Activated CD8-positive, alpha-beta memory T cell treated with anti-CD3 and anti-CD28 coated beads for 36 hours (primary cell): ENCODE measurements around the gene CFAP157. TPM values are rescaled to one million over a fixed set of nuclear protein-coding genes. Genes with fewer than 3 reads are reported as not detected.

Source experiments
- CTCF ChIA-PET: fragments of 350-600 bp; sonication (Branson Sonifier 250); formaldehyde crosslinking; loops from one replicate; lab custom pipeline; 2021; ENCODE audit warnings: antibody characterized with exemption; lab: Charles Lee
- POLR2A ChIA-PET: fragments of 350-600 bp; sonication (Branson Sonifier 250); formaldehyde crosslinking; loops from one replicate; lab custom pipeline; 2021; ENCODE audit warnings: antibody characterized with exemption; lab: Charles Lee
- total RNA-seq, 2 experiments: library from RNA; stranded (reverse); gene quantifications; one replicate each; pipeline ENCODE4 v1.2.3, GENCODE V29; 2021

CFAP157 gene
- total RNA-seq, 2 experiments from 2014 or later = not detected

GRCh38 chr9:127711226-127711701 lies 4.5 kb downstream of the CFAP157 start:
- ChIA-PET POLR2A (no interaction called here), CTCF (interaction anchor here (0.9 to 2.0 kb wide), 2 partner anchors 73 to 158 kb away, joined by 3 to 6 read pairs; no protein-coding TSS in a partner anchor)

- CTCF ChIA-PET = interaction anchor here (2.0 kb wide), 1 partner anchor 158 kb away, joined by 6 read pairs; no protein-coding TSS in a partner anchor
Measured at GRCh38 chr9:127711831-127712274, 5.1 kb downstream of the CFAP157 start.

GRCh38 chr9:127712371-127712770 lies 5.6 kb downstream of the CFAP157 start:
- CTCF ChIA-PET = no interaction called here
- POLR2A ChIA-PET = no interaction called here

More at GRCh38 chr9:127711831-127712274, 5.1 kb downstream of the CFAP157 start:
- POLR2A ChIA-PET = no interaction called here

GRCh38 chr9:127712867-127713266 lies 6.1 kb downstream of the CFAP157 start:
- CTCF ChIA-PET = interaction anchor here (1.0 to 3.7 kb wide), 2 partner anchors 22 to 23 kb away, joined by 3 to 26 read pairs; partner anchors contain the start of gene TOR2A
- POLR2A ChIA-PET = no interaction called here

GRCh38 chr9:127714020-127714750 lies 7.4 kb downstream of the CFAP157 start:
- POLR2A ChIA-PET = interaction anchor here (0.5 to 1.3 kb wide), 4 partner anchors 21 to 148 kb away, joined by 3 to 12 read pairs (median 3); no protein-coding TSS in a partner anchor
- CTCF ChIA-PET = interaction anchor here (1.0 to 3.7 kb wide), 2 partner anchors 21 to 24 kb away, joined by 3 to 26 read pairs; partner anchors contain the start of gene TOR2A

- CTCF ChIA-PET = interaction anchor here (0.6 to 3.7 kb wide), 3 partner anchors 20 to 166 kb away, joined by 3 to 26 read pairs (median 5); partner anchors contain the start of gene TOR2A
- POLR2A ChIA-PET = interaction anchor here (0.6 to 1.8 kb wide), 6 partner anchors 9 to 147 kb away, joined by 3 to 6 read pairs (median 4); partner anchors contain the start of genes CDK9 and CFAP157
Measured at GRCh38 chr9:127714951-127715469, 8.2 kb downstream of the CFAP157 start.

GRCh38 chr9:127715470-127716337 lies 8.9 kb downstream of the CFAP157 start, which contains the start of the genes PTRH1 and TTC16:
TSS of gene PTRH1 (minus strand) at chr9:127715663. CDS start at chr9:127715639, 24 bp downstream.
TSS of gene TTC16 (plus strand) at chr9:127716079. CDS start at chr9:127716146, 67 bp downstream.
- POLR2A ChIA-PET = interaction anchor here (0.6 to 1.8 kb wide), 6 partner anchors 9 to 70 kb away, joined by 3 to 6 read pairs (median 4); partner anchors contain the start of genes CDK9, CFAP157 and TOR2A
- CTCF ChIA-PET = interaction anchor here (0.6 to 3.7 kb wide), 6 partner anchors 19 to 165 kb away, joined by 3 to 26 read pairs (median 4); partner anchors contain the start of genes CDK9 and TOR2A

GRCh38 chr9:127716412-127716811 lies 9.6 kb downstream of the CFAP157 start:
- ChIA-PET POLR2A (interaction anchor here (1.0 to 1.8 kb wide), 3 partner anchors 10 to 63 kb away, joined by 3 to 6 read pairs (median 4); partner anchors contain the start of genes CFAP157 and TOR2A), CTCF (interaction anchor here (1.1 to 3.7 kb wide), 6 partner anchors 18 to 213 kb away, joined by 4 to 26 read pairs (median 4); partner anchors contain the start of genes CDK9 and TOR2A)

- POLR2A ChIA-PET = no interaction called here
- CTCF ChIA-PET = interaction anchor here (1.1 kb wide), 1 partner anchor 17 kb away, joined by 4 read pairs; the partner anchor contains the start of gene TOR2A
Measured at GRCh38 chr9:127717766-127718165, 11.0 kb downstream of the CFAP157 start.

GRCh38 chr9:127720031-127720864 lies 13.5 kb downstream of the CFAP157 start:
- ChIA-PET POLR2A (interaction anchor here (0.6 to 1.5 kb wide), 2 partner anchors 15 to 279 kb away, joined by 4 to 6 read pairs; partner anchors contain the start of gene TOR2A), CTCF (interaction anchor here (0.9 to 1.7 kb wide), 3 partner anchors 12 to 65 kb away, joined by 3 to 6 read pairs (median 5); partner anchors contain the start of genes CDK9 and TOR2A)

GRCh38 chr9:127720865-127721227 lies 14.1 kb downstream of the CFAP157 start:
- CTCF ChIA-PET = no interaction called here
- POLR2A ChIA-PET = interaction anchor here (1.5 kb wide), 1 partner anchor 14 kb away, joined by 6 read pairs; the partner anchor contains the start of gene TOR2A

- ChIA-PET POLR2A (interaction anchor here (0.6 kb wide), 1 partner anchor 169 kb away, joined by 4 read pairs; no protein-coding TSS in a partner anchor), CTCF (interaction anchor here (0.6 kb wide), 1 partner anchor 325 kb away, joined by 3 read pairs; no protein-coding TSS in a partner anchor)
Measured at GRCh38 chr9:127721391-127721821, 14.6 kb downstream of the CFAP157 start.

- POLR2A ChIA-PET = no interaction called here
- CTCF ChIA-PET = interaction anchor here (0.9 kb wide), 1 partner anchor 13 kb away, joined by 3 read pairs; the partner anchor contains the start of gene TOR2A
Measured at GRCh38 chr9:127722055-127722745, 15.4 kb downstream of the CFAP157 start.

GRCh38 chr9:127723013-127723412 lies 16.2 kb downstream of the CFAP157 start:
- CTCF ChIA-PET = interaction anchor here (0.8 to 2.7 kb wide), 3 partner anchors 12 to 15 kb away, joined by 3 to 12 read pairs (median 4); partner anchors contain the start of gene TOR2A
- POLR2A ChIA-PET = no interaction called here

- ChIA-PET CTCF (interaction anchor here (0.8 to 2.7 kb wide), 2 partner anchors 12 to 16 kb away, joined by 4 to 12 read pairs; partner anchors contain the start of gene TOR2A), POLR2A (no interaction called here)
Measured at GRCh38 chr9:127723444-127723843, 16.7 kb downstream of the CFAP157 start.

GRCh38 chr9:127724012-127724411 lies 17.2 kb downstream of the CFAP157 start:
- ChIA-PET CTCF (interaction anchor here (2.7 kb wide), 1 partner anchor 11 kb away, joined by 12 read pairs; the partner anchor contains the start of gene TOR2A), POLR2A (no interaction called here)
